NT2/D1 (cell line): ENCODE data around the gene TIAM2.

Experiments used
- DNase-seq: peaks from one replicate; pipeline ENCODE4 v3.0.0-alpha.2; 2011; ENCODE audit warnings: low read depth, low spot score
- H3K27me3 ChIP-seq: 2 replicates; pipeline ENCODE4 v1.6.0; 2011; ENCODE audit warnings: mild to moderate bottlenecking; ENCODE audit not compliant: insufficient read length, insufficient read depth
- H3K36me3 ChIP-seq: 2 replicates; pipeline ENCODE4 v1.6.1; 2011; ENCODE audit warnings: mild to moderate bottlenecking, low read length, mixed read lengths; ENCODE audit not compliant: insufficient read depth, insufficient read length
- H3K4me1 ChIP-seq: 2 replicates; pipeline ENCODE4 v1.5.1; 2011; ENCODE audit not compliant: insufficient read depth, insufficient read length
- H3K4me3 ChIP-seq: 2 replicates; pipeline ENCODE4 v1.5.1; 2011; ENCODE audit warnings: low read depth; ENCODE audit not compliant: insufficient read length
- H3K9ac ChIP-seq: 2 replicates; pipeline ENCODE4 v1.6.0; 2011; ENCODE audit warnings: low read depth; ENCODE audit not compliant: insufficient read length
- H3K9me3 ChIP-seq: 2 replicates; pipeline ENCODE4 v1.5.1; 2011; ENCODE audit warnings: mild to moderate bottlenecking, low read length; ENCODE audit not compliant: insufficient read depth
- SUZ12 ChIP-seq: IDR thresholded peaks from 2 replicates; pipeline ENCODE4 v1.6.1; 2011; ENCODE audit not compliant: insufficient read length, insufficient read depth; ENCODE audit errors: extremely low read depth
- YY1 ChIP-seq: IDR thresholded peaks from 2 replicates; pipeline ENCODE4 v1.6.1; 2011; ENCODE audit not compliant: insufficient read length, insufficient read depth
- ZNF274 ChIP-seq: IDR thresholded peaks from 2 replicates; pipeline ENCODE4 v1.6.1; 2011; ENCODE audit warnings: mild to moderate bottlenecking, low read depth, low read length

The TIAM2 gene

GRCh38 chr6:155244434-155244833 is 249.3 kb downstream of the TIAM2 start:
- DNase-seq: no peak
- no peak overlapping the region for H3K9ac ChIP-seq
- H3K36me3 ChIP-seq: peaks cover 52% of the 10 kb centered on the region
- H3K4me1 ChIP-seq: no peaks in the 10 kb centered on the region
- H3K9me3 ChIP-seq: no peaks in the 10 kb centered on the region
- no peak overlapping the region for H3K4me3 ChIP-seq
- H3K27me3 ChIP-seq: no peaks in the 10 kb centered on the region
- no peak for TF ChIP-seq ZNF274
- no peak for TF ChIP-seq YY1
- no peak for TF ChIP-seq SUZ12

DNA sequence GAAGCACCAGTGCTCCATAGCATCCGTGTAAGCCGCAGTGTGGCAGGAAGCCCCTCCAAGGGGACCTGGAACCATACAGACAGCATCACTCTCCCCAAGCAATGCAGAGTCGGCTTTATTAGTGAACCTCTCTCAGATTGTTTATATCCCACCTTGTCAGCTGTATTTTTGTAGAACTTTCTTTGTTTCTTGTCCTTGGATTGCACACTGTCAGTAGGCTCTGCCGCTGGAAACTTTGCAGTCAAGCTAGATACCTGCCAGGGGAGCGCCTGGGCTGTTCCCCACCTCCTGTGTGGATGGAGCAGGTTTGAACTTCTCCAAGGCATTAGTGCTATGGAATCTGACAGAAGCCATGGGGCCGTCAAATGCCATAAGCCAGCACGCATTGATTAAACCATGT is 250.1 kb downstream of the TIAM2 start:
- peaks cover 54% of the 10 kb centered on the region for H3K36me3 ChIP-seq

DNA sequence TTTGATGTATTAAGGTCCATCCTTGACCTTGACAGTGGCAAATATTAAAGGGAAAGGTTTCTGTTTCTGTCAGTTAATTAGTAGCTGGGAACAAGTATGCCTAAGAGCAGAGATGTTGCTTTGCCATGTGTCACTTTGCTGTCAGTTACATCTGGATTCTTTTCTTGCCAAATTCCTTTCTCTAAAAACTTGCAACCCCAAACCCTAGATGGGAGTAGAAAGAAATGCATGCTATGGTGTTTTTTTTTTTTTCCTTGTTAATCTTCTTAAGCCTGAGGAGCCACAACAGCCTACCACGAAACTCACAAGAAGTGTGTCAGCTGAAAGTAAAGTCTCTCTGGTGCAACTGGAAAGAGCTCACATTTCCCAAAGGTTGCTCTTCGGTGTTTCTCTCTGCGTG is 250.7 kb downstream of the TIAM2 start:
- Histone ChIP-seq H3K4me3 (no peak overlapping the region), H3K9ac (no peak overlapping the region), H3K4me1 (no peaks in the 10 kb centered on the region), H3K27me3 (no peaks in the 10 kb centered on the region), H3K9me3 (no peaks in the 10 kb centered on the region), H3K36me3 (peaks cover 56% of the 10 kb centered on the region)
- no peak for TF ChIP-seq YY1
- TF ChIP-seq ZNF274: no peak
- no peak for TF ChIP-seq SUZ12
- no peak for DNase-seq

More for the DNA sequence above, 250.1 kb downstream of the TIAM2 start:
- Histone ChIP-seq H3K9me3 (no peaks in the 10 kb centered on the region), H3K9ac (no peak overlapping the region), H3K27me3 (no peaks in the 10 kb centered on the region), H3K4me3 (no peak overlapping the region), H3K4me1 (no peaks in the 10 kb centered on the region)
- TF ChIP-seq YY1 (no peak), ZNF274 (no peak), SUZ12 (no peak)
- DNase-seq: no peak

DNA sequence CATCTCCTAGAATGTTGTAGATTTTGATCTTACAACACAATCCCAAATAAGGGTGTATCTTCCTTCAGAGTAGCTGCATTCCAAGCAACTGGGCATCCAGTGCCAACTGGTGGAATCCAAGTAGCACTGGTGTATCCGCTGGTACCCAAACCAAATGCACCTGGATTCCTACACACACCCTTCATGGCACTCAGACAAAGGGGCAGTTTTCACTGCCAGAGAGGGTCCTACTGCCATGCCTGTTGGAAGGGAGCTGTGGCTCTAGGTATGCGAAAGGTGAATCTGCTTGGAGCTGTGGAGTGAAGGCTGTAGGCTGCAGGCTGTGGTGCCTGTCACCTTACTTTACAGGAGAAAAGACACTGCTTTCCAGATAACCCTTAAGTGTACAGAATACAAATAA is 251.7 kb downstream of the TIAM2 start:
- no peaks in the 10 kb centered on the region for H3K9me3 ChIP-seq
- no peak for TF ChIP-seq SUZ12
- TF ChIP-seq YY1: no peak
- TF ChIP-seq ZNF274: no peak
- no peaks in the 10 kb centered on the region for H3K27me3 ChIP-seq
- H3K9ac ChIP-seq: no peak overlapping the region
- H3K36me3 ChIP-seq: peaks cover 61% of the 10 kb centered on the region
- H3K4me1 ChIP-seq: no peaks in the 10 kb centered on the region
- DNase-seq: no peak
- no peak overlapping the region for H3K4me3 ChIP-seq

GRCh38 chr6:155247618-155248007 is 252.5 kb downstream of the TIAM2 start:
- Histone ChIP-seq H3K27me3 (no peaks in the 10 kb centered on the region), H3K4me1 (peaks cover 2% of the 10 kb centered on the region), H3K9me3 (no peaks in the 10 kb centered on the region), H3K4me3 (no peak overlapping the region), H3K36me3 (peaks cover 63% of the 10 kb centered on the region), H3K9ac (no peak overlapping the region)
- no peak for DNase-seq
- no peak for TF ChIP-seq ZNF274
- no peak for TF ChIP-seq YY1
- no peak for TF ChIP-seq SUZ12

- H3K36me3 ChIP-seq: peaks cover 61% of the 10 kb centered on the region
- H3K4me1 ChIP-seq: peaks cover 4% of the 10 kb centered on the region
- no peaks in the 10 kb centered on the region for H3K27me3 ChIP-seq
- TF ChIP-seq SUZ12: no peak
- no peak for TF ChIP-seq YY1
- no peak for TF ChIP-seq ZNF274
- DNase-seq: no peak
- no peaks in the 10 kb centered on the region for H3K9me3 ChIP-seq
- no peak overlapping the region for H3K9ac ChIP-seq
- H3K4me3 ChIP-seq: no peak overlapping the region
These were observed 253.2 kb downstream of the TIAM2 start for GRCh38 chr6:155248008-155249001.

- H3K36me3 ChIP-seq: peaks cover 65% of the 10 kb centered on the region
- no peak overlapping the region for H3K4me3 ChIP-seq
- no peak overlapping the region for H3K9ac ChIP-seq
- no peaks in the 10 kb centered on the region for H3K9me3 ChIP-seq
- no peak for DNase-seq
- H3K27me3 ChIP-seq: no peaks in the 10 kb centered on the region
- peaks cover 4% of the 10 kb centered on the region for H3K4me1 ChIP-seq
- no peak for TF ChIP-seq SUZ12
These were observed 255.7 kb downstream of the TIAM2 start for GRCh38 chr6:155250701-155251381.
